ENCODE measurements around the gene AQP12A.

AQP12A gene

DNA sequence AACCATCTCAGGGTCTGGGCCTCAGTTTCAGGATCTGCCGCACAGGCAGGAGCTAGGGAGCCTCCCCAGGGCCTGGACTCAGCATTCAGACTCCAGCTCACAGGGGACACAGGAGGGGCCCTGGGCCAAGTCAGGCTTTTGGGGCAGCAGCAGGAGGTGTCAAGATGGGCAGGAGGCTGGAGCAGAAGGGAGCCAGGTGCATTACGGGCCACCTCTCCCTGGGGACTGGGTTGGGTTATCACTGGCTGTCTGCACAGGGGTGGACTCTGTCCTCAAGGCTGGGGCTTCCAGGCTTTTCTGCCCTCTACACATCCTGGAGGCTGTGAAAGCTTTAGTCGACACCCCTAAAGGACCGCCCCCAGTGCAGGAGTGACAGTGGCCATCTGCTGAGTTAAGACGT is 20.0 kb downstream of the AQP12A start:
- no peak for DNase-seq

GRCh38 chr2:240712121-240712520 is 20.5 kb downstream of the AQP12A start:
- no peak for DNase-seq

- no peak for DNase-seq
These were observed 21.6 kb downstream of the AQP12A start for GRCh38 chr2:240713071-240713927.

- DNase-seq, result no peak
These were observed 22.5 kb downstream of the AQP12A start for GRCh38 chr2:240713928-240714746.

- no peak for DNase-seq
These were observed 23.4 kb downstream of the AQP12A start for GRCh38 chr2:240714747-240715725.

GRCh38 chr2:240716130-240716798 is 24.6 kb downstream of the AQP12A start:
- no peak for DNase-seq

GRCh38 chr2:240717181-240717641 is 25.5 kb downstream of the AQP12A start:
- DNase-seq, result no peak

DNA sequence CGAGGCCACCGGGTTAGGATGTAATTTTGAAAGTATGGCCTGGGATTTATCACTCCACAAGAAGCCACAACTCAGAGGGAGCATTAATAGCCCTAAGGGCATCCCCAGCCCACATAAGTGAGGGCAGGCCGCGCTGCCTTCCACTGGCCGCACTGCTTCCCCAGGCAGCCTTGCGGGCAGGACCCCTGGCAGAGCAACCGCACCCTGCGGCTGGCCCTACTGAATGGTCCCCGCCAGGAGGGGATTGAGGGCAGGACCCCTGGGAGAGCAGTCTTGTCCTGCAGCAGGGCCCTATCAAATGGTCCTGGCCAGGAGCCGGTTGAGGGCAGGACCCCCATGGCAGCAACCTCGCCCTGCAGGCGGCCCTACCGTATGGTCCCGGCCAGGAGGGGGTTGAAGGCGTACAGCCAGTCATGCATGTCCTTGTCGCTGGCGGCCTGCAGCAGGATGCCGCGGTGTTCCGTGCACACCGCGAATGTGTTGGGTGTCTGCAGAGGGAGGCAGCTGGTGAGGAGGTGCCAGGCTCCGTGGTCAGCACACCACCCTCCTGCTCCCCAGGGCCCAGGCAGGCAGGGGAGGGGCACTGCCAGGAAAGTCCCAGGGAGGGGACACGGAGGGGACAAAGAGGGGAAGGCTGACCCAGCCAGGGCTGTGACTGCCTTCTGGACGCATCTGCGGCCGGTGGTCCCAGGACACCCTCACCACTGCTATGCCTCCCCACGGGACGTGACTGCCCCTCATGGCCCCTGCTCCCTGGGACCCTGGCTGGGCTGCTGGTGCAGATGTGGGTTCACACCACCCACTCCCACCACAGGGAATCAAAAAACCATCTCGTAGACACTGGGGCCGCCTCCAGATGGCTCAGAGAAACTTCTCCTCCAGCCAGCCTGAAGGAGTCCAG is 26.3 kb downstream of the AQP12A start:
- no peak for DNase-seq

- no peak for DNase-seq
These were observed 27.3 kb downstream of the AQP12A start for GRCh38 chr2:240718896-240719490.

DNA sequence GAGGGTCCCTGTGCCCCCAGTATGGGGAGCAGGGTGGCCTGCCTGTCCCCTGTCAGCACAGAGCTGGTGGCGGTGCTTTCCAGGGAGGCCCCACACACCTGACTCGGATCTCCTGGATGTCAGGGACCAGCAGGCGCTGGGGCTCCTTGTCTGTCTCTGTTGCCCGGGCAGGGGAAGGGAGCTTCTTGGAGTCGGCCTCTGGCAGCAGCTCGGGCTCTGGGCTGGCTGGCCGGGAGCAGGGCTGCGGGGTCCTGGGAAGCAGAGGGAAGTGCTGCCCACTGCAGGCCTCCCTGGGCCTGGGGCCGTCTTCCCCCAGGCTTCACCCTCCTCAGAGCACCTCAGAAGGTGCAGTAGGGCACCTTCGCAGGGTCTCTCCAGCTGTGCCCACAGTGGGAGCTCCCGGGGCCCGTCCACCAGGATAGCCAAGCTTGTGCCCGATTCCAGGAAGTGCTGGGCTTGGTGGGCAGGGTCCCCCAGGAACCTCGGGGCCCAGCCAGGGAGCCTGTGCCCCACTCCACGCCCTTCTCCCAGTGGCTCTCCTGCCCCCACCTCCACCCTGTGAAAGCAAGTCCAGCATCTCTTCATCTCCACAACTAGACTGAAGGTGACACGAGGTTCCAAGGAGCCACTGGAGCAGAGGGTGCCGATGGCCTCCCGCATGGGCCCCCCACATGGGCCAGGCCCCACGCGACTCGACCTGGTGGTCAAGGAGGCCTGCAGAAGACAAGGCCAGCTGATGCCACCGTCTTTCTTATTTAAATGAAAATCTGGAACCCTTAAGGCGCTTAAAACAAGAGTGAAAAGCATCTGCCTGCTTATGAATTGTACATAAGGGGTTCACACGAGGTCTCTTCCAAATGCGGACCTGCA is 28.2 kb downstream of the AQP12A start:
- DNase-seq, result no peak

- no peak for DNase-seq
These were observed 29.3 kb downstream of the AQP12A start for GRCh38 chr2:240720686-240721595.

DNA sequence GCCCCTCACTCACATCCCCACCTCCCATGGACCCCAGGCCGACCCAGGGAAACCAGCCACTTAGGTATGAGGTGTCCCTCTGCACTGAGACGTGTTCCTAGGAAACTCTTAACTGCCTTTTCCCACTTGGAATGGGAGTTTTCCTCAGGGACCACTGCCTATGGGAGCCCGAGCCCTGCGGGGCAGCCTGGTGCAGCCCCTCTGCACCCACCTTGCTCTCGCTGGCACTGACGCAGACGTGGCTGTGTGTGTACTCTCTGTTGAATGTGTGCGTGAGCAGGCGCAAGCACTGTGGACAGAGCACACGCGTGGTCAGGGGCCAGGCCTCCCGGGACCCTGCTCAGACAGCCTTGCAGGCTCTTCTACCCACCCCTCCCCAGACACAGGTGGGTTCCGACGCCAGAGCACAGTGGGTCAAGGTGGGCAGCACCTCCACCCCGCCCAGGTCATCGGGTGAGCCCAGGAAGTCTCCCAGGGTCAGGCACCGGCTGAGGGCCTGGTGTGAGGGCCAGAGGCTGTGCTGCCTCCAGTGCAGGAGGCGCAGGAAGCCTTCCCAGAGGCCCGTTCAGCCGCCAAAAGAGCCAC is 30.0 kb downstream of the AQP12A start:
- no peak for DNase-seq

DNA sequence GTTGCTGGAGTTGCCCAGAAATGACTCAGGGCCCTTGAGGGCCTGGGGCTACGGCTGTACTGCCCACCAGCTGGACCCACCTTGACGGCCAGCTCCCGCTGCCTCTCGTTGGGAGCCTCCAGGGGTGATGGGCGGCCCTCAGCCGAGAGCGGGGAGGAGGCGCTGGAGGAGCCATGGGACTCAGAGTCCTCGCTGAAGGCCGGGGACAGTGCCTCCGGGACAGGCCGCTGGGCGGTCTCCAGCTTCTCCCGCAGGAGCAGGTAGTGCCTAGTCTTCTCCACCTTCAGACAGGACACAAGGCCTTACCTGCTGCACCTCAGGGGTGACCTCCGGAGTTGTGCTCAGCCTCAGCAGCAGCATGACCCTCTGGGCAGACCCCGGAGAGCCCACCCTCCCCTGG is 30.7 kb downstream of the AQP12A start:
- DNase-seq, result no peak

GRCh38 chr2:240722796-240723735 is 31.4 kb downstream of the AQP12A start:
- no peak for DNase-seq

- no peak for DNase-seq
These were observed 32.2 kb downstream of the AQP12A start for GRCh38 chr2:240723851-240724250.

GRCh38 chr2:240724431-240724830 is 32.8 kb downstream of the AQP12A start:
- no peak for DNase-seq

- no peak for DNase-seq
These were observed 33.6 kb downstream of the AQP12A start for GRCh38 chr2:240725266-240725665.
